Prostate gland (tissue), 2 donors: Measurements from ENCODE around the gene BICRA. TPM values are rescaled to one million over a fixed set of nuclear protein-coding genes. Genes with fewer than 3 reads are reported as not detected.

Source experiments
- DNase-seq: peaks from one replicate; pipeline ENCODE4 v3.0.0-alpha.2; 2019; ENCODE audit warnings: low spot score
- H3K27ac ChIP-seq, 2 donors: fragments of 200-600 bp; sonication (generic); 2 replicates each; pipeline ENCODE4 v1.5.1; 2017 to 2019
- H3K27me3 ChIP-seq: fragments of 200-600 bp; sonication (generic); replicated peaks from 2 replicates; pipeline ENCODE4 v1.5.1; 2019; ENCODE audit not compliant: insufficient read depth
- H3K36me3 ChIP-seq, 2 donors: fragments of 200-600 bp; sonication (generic); 1 replicate in 1 of 2; 2 replicates in 1 of 2; pipeline versions ENCODE4 v1.5.1 to v1.8.1; 2017 to 2019
- H3K4me1 ChIP-seq: fragments of 200-600 bp; sonication (generic); replicated peaks from 2 replicates; pipeline ENCODE4 v1.5.1; 2019
- H3K4me3 ChIP-seq, 2 donors: fragments of 200-600 bp; sonication (generic); 2 replicates each; pipeline ENCODE4 v1.5.1; 2017 to 2019
- H3K9me3 ChIP-seq: fragments of 200-600 bp; sonication (generic); 2 replicates; pipeline ENCODE4 v1.5.1; 2017
- POLR2A ChIP-seq: fragments of 450-650 bp; IDR thresholded peaks from one replicate; pipeline ENCODE4 v1.6.1; 2016; ENCODE audit warnings: antibody characterized with exemption, mild to moderate bottlenecking
- POLR2AphosphoS5 ChIP-seq: sonication (generic); formaldehyde crosslinking; IDR thresholded peaks from one replicate; pipeline ENCODE4 v1.6.1; 2017; ENCODE audit warnings: antibody characterized with exemption
- WGBS: methylation state at CpG from one replicate; pipeline ENCODE4 v1.1.5; 2018; 5-methylcytosine and 5-hydroxymethylcytosine counted together
- intact Hi-C: fragments of 100-400 bp; cut with DNase I; formaldehyde crosslinking; loops from one replicate; pipeline ENCODE4 v1.14.2; 2022
- total RNA-seq, 2 donors: library from RNA; depleted of rRNA; stranded (reverse); fragments of >200 nt; gene quantifications; one replicate each; pipeline ENCODE4 v1.1.0, GENCODE V29; 2016
- TF ChIP-seq, protein P1 (sequence below), 4 experiments: fragments of 200-600 bp in 2 of 4; fragments of 450-650 bp in 2 of 4; sonication (generic) in 2 of 4; IDR thresholded peaks; 1 replicate in 3 of 4; 2 replicates in 1 of 4; pipeline ENCODE4 v1.5.1; 2016 to 2019; ENCODE audit warnings: antibody characterized with exemption in 4 of 4, mild to moderate bottlenecking in 2 of 4, moderate library complexity in 2 of 4

Gene BICRA
- total RNA-seq, 2 donors from 2014 or later = 19.4 to 25.3 TPM

DNA sequence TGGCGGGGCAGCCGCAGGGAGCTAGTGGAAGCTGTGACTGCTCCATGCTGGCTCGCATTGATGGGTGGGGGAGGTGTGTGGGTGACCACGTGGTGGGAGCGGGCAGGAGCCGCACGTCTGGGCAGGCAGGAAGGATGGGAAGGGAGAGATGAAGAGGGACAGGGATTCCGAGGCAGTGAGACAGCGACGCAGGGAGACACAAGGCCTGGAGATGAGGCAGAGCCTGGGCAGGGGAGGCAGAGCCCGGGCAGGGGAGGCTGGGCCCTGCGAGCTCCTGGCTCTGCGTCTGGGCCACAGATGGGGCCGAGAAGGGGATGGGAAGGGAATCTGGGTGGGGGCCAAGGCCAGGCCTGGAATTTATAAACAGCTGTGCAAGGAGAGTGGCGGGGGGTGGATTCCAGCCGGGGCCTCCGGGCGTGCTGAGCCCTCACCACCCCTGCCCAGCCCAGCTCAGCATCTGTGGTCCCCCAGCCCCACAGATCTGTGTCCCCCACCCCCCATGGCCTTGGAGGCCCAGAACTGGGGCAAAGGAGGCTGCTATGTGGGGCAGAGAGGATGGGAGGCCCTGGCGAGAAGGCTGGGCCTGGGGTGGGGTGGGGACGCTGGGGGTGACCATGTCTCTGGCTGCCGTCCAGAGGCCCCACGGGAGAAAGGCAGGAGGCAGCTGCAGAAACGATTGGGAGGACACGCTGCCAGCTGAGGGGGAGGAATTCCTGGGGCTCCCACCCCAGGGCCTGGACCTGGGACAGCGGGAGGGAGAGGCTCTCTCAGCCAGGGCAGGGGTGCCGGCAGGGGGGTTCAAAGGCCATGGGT, 110.3 kb downstream of the BICRA start:
- DNase-seq = peak; percentile 76
- Histone ChIP-seq H3K27me3 (no peaks in the 10 kb centered on the region), H3K9me3 (no peaks in the 10 kb centered on the region), H3K36me3 (no peaks in the 10 kb centered on the region), H3K4me3 (peak overlapping the region; percentile 2 to 6), H3K27ac (peak overlapping the region; percentile 86 to 90), H3K4me1 (no peaks in the 10 kb centered on the region)
- 10% methylated on average over 25 of the region's 26 CpGs for WGBS
- TF ChIP-seq POLR2A (peak; percentile 51), POLR2AphosphoS5 (peak; percentile 89)
- TF ChIP-seq, protein P1, sequence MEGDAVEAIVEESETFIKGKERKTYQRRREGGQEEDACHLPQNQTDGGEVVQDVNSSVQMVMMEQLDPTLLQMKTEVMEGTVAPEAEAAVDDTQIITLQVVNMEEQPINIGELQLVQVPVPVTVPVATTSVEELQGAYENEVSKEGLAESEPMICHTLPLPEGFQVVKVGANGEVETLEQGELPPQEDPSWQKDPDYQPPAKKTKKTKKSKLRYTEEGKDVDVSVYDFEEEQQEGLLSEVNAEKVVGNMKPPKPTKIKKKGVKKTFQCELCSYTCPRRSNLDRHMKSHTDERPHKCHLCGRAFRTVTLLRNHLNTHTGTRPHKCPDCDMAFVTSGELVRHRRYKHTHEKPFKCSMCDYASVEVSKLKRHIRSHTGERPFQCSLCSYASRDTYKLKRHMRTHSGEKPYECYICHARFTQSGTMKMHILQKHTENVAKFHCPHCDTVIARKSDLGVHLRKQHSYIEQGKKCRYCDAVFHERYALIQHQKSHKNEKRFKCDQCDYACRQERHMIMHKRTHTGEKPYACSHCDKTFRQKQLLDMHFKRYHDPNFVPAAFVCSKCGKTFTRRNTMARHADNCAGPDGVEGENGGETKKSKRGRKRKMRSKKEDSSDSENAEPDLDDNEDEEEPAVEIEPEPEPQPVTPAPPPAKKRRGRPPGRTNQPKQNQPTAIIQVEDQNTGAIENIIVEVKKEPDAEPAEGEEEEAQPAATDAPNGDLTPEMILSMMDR (IDR thresholded peaks at IDR 0.05) = no peak
- intact Hi-C loops = loop anchor here (5.0 kb wide), 1 partner anchor 58 kb away; the partner anchor contains the start of gene SELENOW

DNA sequence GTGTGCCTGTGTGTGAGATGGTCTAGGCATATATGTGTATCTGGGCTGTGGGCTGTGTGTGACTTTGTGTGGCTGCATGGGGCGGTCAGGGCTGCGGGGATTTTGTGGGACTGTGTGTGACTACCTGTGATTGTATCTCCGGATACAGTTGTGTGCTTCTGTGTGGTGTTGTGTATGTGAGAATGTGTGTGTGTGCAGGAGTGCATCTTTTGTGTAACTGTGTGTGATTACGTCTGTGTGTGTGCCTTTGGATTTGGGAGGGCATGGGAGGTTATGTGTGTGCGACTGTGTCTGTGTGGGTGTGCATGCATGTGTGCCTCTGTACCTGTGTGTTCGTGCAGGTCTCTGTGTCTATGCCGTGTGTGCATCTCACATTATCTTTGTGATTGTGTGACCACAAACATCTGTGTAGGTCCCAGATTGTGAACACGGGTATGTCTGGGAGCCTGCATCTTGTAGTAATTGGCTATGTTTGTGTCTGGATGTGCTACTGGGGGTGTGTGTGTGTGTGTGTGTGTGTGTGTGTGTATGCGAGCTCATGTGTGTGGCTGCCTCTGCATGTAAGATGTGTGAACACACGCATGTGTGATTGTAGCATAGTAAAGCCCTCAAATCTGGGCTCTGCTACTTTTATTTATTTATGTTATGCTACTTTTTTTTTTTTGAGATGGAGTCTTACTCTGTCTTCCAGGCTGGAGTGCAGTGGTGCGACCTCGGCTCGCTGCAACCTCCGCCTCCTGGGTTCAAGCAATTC, 111.9 kb downstream of the BICRA start:
- Histone ChIP-seq H3K9me3 (no peaks in the 10 kb centered on the region), H3K27me3 (no peaks in the 10 kb centered on the region), H3K27ac (peak overlapping the region in 1 of 2 donors; percentile 86), H3K4me1 (no peaks in the 10 kb centered on the region), H3K36me3 (no peaks in the 10 kb centered on the region), H3K4me3 (no peak overlapping the region)
- DNase-seq = no peak
- intact Hi-C loops = no loop called here
- TF ChIP-seq, protein P1 (IDR thresholded peaks at IDR 0.05) = no peak
- TF ChIP-seq POLR2AphosphoS5 (no peak), POLR2A (no peak)
- WGBS = 79% methylated on average over 14 of the region's 14 CpGs

DNA sequence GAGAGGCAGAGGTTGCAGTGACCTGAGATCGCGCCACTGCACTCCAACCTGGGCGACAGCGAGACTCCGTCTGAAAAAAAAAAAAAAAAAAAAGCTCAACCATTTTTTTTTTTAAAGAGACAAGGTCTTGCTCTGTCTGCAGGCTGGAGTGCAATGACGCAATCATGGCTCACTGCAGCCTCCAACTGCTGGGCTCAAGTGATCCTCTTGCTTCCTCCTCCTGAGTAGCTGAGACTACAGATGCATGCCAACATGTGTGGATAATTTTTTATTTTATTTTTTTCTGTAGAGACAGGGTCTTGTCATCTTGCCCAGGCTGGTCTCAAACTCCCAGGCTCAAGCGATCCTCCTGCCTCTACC, 114.6 kb downstream of the BICRA start:
- Histone ChIP-seq H3K9me3 (no peaks in the 10 kb centered on the region), H3K4me3 (no peak overlapping the region), H3K27me3 (no peaks in the 10 kb centered on the region), H3K27ac (peak overlapping the region; percentile 51), H3K36me3 (no peaks in the 10 kb centered on the region), H3K4me1 (no peaks in the 10 kb centered on the region)
- 38% methylated on average over 7 of the region's 7 CpGs for WGBS
- intact Hi-C loops = no loop called here
- DNase-seq = no peak
- TF ChIP-seq POLR2A (no peak), POLR2AphosphoS5 (no peak)
- TF ChIP-seq, protein P1 (IDR thresholded peaks at IDR 0.05) = no peak

DNA sequence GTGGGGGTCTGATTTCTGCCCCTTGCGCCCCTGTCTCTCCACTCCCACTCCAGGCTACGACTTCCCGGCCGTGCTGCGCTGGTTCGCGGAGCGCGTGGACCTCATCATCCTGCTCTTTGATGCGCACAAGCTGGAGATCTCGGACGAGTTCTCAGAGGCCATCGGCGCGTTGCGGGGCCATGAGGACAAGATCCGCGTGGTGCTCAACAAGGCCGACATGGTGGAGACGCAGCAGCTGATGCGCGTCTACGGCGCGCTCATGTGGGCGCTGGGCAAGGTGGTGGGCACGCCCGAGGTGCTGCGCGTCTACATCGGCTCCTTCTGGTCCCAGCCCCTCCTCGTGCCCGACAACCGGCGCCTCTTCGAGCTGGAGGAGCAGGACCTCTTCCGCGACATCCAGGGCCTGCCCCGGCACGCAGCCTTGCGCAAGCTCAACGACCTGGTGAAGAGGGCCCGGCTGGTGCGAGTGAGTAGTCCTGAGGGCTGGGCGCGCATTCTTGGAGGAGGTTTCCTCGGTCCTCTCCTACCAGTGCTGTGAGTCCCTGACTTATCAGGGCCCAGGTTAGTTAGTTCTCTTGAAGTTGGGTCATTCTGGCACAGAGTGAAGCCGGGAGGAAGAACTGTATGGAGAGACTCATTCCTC, 116.9 kb downstream of the BICRA start:
- intact Hi-C loops = no loop called here
- no peaks in the 10 kb centered on the region for H3K9me3 ChIP-seq
- H3K4me3 ChIP-seq = no peak overlapping the region
- no peaks in the 10 kb centered on the region for H3K27me3 ChIP-seq
- peak overlapping the region; percentile 23 to 49 for H3K27ac ChIP-seq
- peak; percentile 75 for DNase-seq
- no peaks in the 10 kb centered on the region for H3K36me3 ChIP-seq
- peak; percentile 25 for TF ChIP-seq POLR2AphosphoS5
- TF ChIP-seq POLR2A = peak; percentile 38
- TF ChIP-seq, protein P1 (IDR thresholded peaks at IDR 0.05) = no peak
- 76% methylated on average over 44 of the region's 48 CpGs for WGBS
- no peaks in the 10 kb centered on the region for H3K4me1 ChIP-seq
